ENCODE data around the gene VAV1.

DNA sequence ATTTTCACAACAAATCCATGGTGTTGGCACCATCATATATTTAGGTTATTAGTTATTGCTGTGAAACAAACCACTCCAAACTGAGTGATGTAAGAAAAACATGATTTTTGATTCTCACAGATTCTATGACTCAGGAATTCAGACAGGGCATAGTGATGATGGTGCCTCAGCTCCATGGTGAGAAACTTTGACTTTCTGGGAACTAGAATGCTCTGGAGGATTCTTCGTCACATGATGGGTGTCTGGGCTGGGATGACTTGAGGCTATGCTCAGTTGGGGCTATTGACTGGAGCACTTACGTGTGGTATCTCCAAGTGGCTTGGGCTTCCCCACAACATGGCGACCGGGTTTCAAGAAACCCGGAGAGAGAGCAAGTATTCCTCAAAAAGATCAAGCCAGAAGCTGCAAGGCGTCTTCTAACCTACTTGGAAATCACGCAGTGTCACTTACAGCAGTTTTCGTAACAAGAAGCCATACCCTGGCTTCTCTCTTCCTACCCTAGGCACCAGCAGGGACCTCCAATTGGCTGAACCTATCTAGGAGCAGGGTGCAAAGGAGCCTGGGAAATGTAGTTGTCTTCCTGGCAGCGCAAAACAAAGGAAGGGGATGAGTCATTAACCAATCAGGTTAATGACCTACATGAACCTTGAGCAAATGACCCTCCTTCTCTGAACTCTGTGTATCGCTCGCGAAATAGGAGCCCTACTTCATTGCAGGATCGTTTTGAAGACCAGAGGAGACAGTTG lies 22.4 kb downstream of the VAV1 start:
- TF ChIP-seq CTCF (conservative IDR thresholded peaks at IDR 0.05) (no peak), ZFX (IDR thresholded peaks at IDR 0.05) (no peak)

Data from C4-2B (cell line).